ENCODE data around the gene ST6GALNAC4.

The ST6GALNAC4 gene

GRCh38 chr9:127953768-127954505 lies 37.1 kb upstream of the ST6GALNAC4 start:
- H3K36me3 Mint-ChIP-seq (ENCODE audit: low read depth) = peaks cover 22% of the 10 kb centered on the region
- peaks cover 49% of the 10 kb centered on the region for H3K4me1 Mint-ChIP-seq (ENCODE audit: low read depth)
- H3K27ac Mint-ChIP-seq = no peak overlapping the region
- no peaks in the 10 kb centered on the region for H3K27me3 Mint-ChIP-seq (ENCODE audit: low read depth)
- H3K4me3 Mint-ChIP-seq = no peak overlapping the region
- H3K9me3 Mint-ChIP-seq = no peaks in the 10 kb centered on the region

GRCh38 chr9:127953154-127953553 lies 36.3 kb upstream of the ST6GALNAC4 start:
- H3K27ac Mint-ChIP-seq = no peak overlapping the region
- peaks cover 47% of the 10 kb centered on the region for H3K4me1 Mint-ChIP-seq (ENCODE audit: low read depth)
- H3K27me3 Mint-ChIP-seq (ENCODE audit: low read depth) = no peaks in the 10 kb centered on the region
- H3K4me3 Mint-ChIP-seq = no peak overlapping the region
- no peaks in the 10 kb centered on the region for H3K9me3 Mint-ChIP-seq
- H3K36me3 Mint-ChIP-seq (ENCODE audit: low read depth) = peaks cover 23% of the 10 kb centered on the region

- peaks cover 23% of the 10 kb centered on the region for H3K36me3 Mint-ChIP-seq (ENCODE audit: low read depth)
- no peak overlapping the region for H3K4me3 Mint-ChIP-seq
- peaks cover 32% of the 10 kb centered on the region for H3K4me1 Mint-ChIP-seq (ENCODE audit: low read depth)
- no peaks in the 10 kb centered on the region for H3K27me3 Mint-ChIP-seq (ENCODE audit: low read depth)
- peak overlapping the region; percentile 65 for H3K27ac Mint-ChIP-seq
- H3K9me3 Mint-ChIP-seq = no peaks in the 10 kb centered on the region
Observed at GRCh38 chr9:127950513-127951289, 33.9 kb upstream of the ST6GALNAC4 start.

GRCh38 chr9:127949827-127950512 lies 33.1 kb upstream of the ST6GALNAC4 start:
- peak overlapping the region; percentile 65 for H3K27ac Mint-ChIP-seq
- no peak overlapping the region for H3K4me3 Mint-ChIP-seq
- H3K36me3 Mint-ChIP-seq (ENCODE audit: low read depth) = peaks cover 22% of the 10 kb centered on the region
- peaks cover 27% of the 10 kb centered on the region for H3K4me1 Mint-ChIP-seq (ENCODE audit: low read depth)
- no peaks in the 10 kb centered on the region for H3K27me3 Mint-ChIP-seq (ENCODE audit: low read depth)
- H3K9me3 Mint-ChIP-seq = no peaks in the 10 kb centered on the region

GRCh38 chr9:127947841-127948710 lies 31.2 kb upstream of the ST6GALNAC4 start:
- H3K27ac Mint-ChIP-seq = no peak overlapping the region
- peaks cover 29% of the 10 kb centered on the region for H3K36me3 Mint-ChIP-seq (ENCODE audit: low read depth)
- no peaks in the 10 kb centered on the region for H3K9me3 Mint-ChIP-seq
- H3K27me3 Mint-ChIP-seq (ENCODE audit: low read depth) = no peaks in the 10 kb centered on the region
- H3K4me3 Mint-ChIP-seq = no peak overlapping the region
- peaks cover 24% of the 10 kb centered on the region for H3K4me1 Mint-ChIP-seq (ENCODE audit: low read depth)

GRCh38 chr9:127946728-127947127 lies 29.9 kb upstream of the ST6GALNAC4 start:
- H3K4me3 Mint-ChIP-seq = no peak overlapping the region
- peaks cover 23% of the 10 kb centered on the region for H3K4me1 Mint-ChIP-seq (ENCODE audit: low read depth)
- peaks cover 38% of the 10 kb centered on the region for H3K36me3 Mint-ChIP-seq (ENCODE audit: low read depth)

GRCh38 chr9:127945942-127946341 lies 29.1 kb upstream of the ST6GALNAC4 start:
- Mint-ChIP-seq H3K27me3 (ENCODE audit: low read depth) (no peaks in the 10 kb centered on the region), H3K9me3 (no peaks in the 10 kb centered on the region), H3K27ac (no peak overlapping the region), H3K4me1 (ENCODE audit: low read depth) (peaks cover 21% of the 10 kb centered on the region), H3K36me3 (ENCODE audit: low read depth) (peaks cover 36% of the 10 kb centered on the region), H3K4me3 (no peak overlapping the region)

More at GRCh38 chr9:127946728-127947127, 29.9 kb upstream of the ST6GALNAC4 start:
- H3K27ac Mint-ChIP-seq = no peak overlapping the region
- no peaks in the 10 kb centered on the region for H3K9me3 Mint-ChIP-seq
- no peaks in the 10 kb centered on the region for H3K27me3 Mint-ChIP-seq (ENCODE audit: low read depth)

- Mint-ChIP-seq H3K4me1 (ENCODE audit: low read depth) (peaks cover 16% of the 10 kb centered on the region), H3K36me3 (ENCODE audit: low read depth) (peaks cover 38% of the 10 kb centered on the region), H3K27me3 (ENCODE audit: low read depth) (no peaks in the 10 kb centered on the region), H3K27ac (no peak overlapping the region), H3K9me3 (no peaks in the 10 kb centered on the region), H3K4me3 (no peak overlapping the region)
Observed at GRCh38 chr9:127945338-127945737, 28.5 kb upstream of the ST6GALNAC4 start.

- Mint-ChIP-seq H3K27ac (no peak overlapping the region), H3K27me3 (ENCODE audit: low read depth) (no peaks in the 10 kb centered on the region), H3K4me3 (no peak overlapping the region), H3K9me3 (no peaks in the 10 kb centered on the region), H3K36me3 (ENCODE audit: low read depth) (peaks cover 37% of the 10 kb centered on the region), H3K4me1 (ENCODE audit: low read depth) (peaks cover 14% of the 10 kb centered on the region)
Observed at GRCh38 chr9:127944586-127945218, 27.9 kb upstream of the ST6GALNAC4 start.

- Mint-ChIP-seq H3K27me3 (ENCODE audit: low read depth) (no peaks in the 10 kb centered on the region), H3K9me3 (no peaks in the 10 kb centered on the region), H3K36me3 (ENCODE audit: low read depth) (peaks cover 36% of the 10 kb centered on the region), H3K4me3 (no peak overlapping the region), H3K27ac (no peak overlapping the region), H3K4me1 (ENCODE audit: low read depth) (peaks cover 12% of the 10 kb centered on the region)
Observed at GRCh38 chr9:127943731-127944144, 26.9 kb upstream of the ST6GALNAC4 start.

GRCh38 chr9:127943011-127943662 lies 26.3 kb upstream of the ST6GALNAC4 start:
- Mint-ChIP-seq H3K4me3 (no peak overlapping the region), H3K27ac (no peak overlapping the region), H3K36me3 (ENCODE audit: low read depth) (peaks cover 33% of the 10 kb centered on the region), H3K27me3 (ENCODE audit: low read depth) (no peaks in the 10 kb centered on the region), H3K4me1 (ENCODE audit: low read depth) (peaks cover 12% of the 10 kb centered on the region), H3K9me3 (no peaks in the 10 kb centered on the region)

- H3K27me3 Mint-ChIP-seq (ENCODE audit: low read depth) = no peaks in the 10 kb centered on the region
- H3K4me3 Mint-ChIP-seq = no peak overlapping the region
- H3K27ac Mint-ChIP-seq = no peak overlapping the region
- no peaks in the 10 kb centered on the region for H3K9me3 Mint-ChIP-seq
- peaks cover 16% of the 10 kb centered on the region for H3K4me1 Mint-ChIP-seq (ENCODE audit: low read depth)
- H3K36me3 Mint-ChIP-seq (ENCODE audit: low read depth) = peaks cover 35% of the 10 kb centered on the region
Observed at GRCh38 chr9:127942216-127943010, 25.6 kb upstream of the ST6GALNAC4 start.

- Mint-ChIP-seq H3K4me3 (no peak overlapping the region), H3K9me3 (no peaks in the 10 kb centered on the region), H3K4me1 (ENCODE audit: low read depth) (peaks cover 21% of the 10 kb centered on the region), H3K27ac (no peak overlapping the region), H3K36me3 (ENCODE audit: low read depth) (peaks cover 32% of the 10 kb centered on the region), H3K27me3 (ENCODE audit: low read depth) (no peaks in the 10 kb centered on the region)
Observed at GRCh38 chr9:127941961-127942215, 25.0 kb upstream of the ST6GALNAC4 start.
